Common myeloid progenitor, CD34-positive (primary cell): Measurements from ENCODE around the gene RAD51AP2. TPM values are rescaled to one million over a fixed set of nuclear protein-coding genes. Genes with fewer than 3 reads are reported as not detected.
"Not testable (repeated sequence)": the region's sequence is repeated elsewhere in the genome, so short reads cannot be mapped to it uniquely, and the experiment has no call there.

Experiments
- CTCF ChIA-PET: fragments of 350-600 bp; sonication (Branson Sonifier 250); formaldehyde crosslinking; loops from one replicate; lab custom pipeline; 2021; ENCODE audit warnings: antibody characterized with exemption; lab: Charles Lee
- POLR2A ChIA-PET: fragments of 350-600 bp; sonication (Branson Sonifier 250); formaldehyde crosslinking; loops from one replicate; lab custom pipeline; 2021; ENCODE audit warnings: antibody characterized with exemption; lab: Charles Lee
- DNase-seq, 3 donors: peaks; one replicate each; pipeline versions ENCODE4 v3.0.0 to v3.0.0-alpha.2; 2013
- H3K27ac ChIP-seq, 2 experiments: 1 replicate in 1 of 2; 2 replicates in 1 of 2; pipeline ENCODE4 v1.7.0; 2013; ENCODE audit warnings: inconsistent platforms in 2 of 2, low read length in 2 of 2, mild to moderate bottlenecking in 2 of 2, low read depth in 1 of 2, moderate library complexity in 1 of 2; ENCODE audit not compliant: severe bottlenecking in 2 of 2, insufficient read depth in 1 of 2, poor library complexity in 1 of 2
- H3K27me3 ChIP-seq, 5 experiments: replicated peaks in 2 of 5; 1 replicate in 3 of 5; 2 replicates in 2 of 5; pipeline versions ENCODE4 v1.6.1 to v1.7.0; 2013; ENCODE audit warnings: low read length in 4 of 5, mild to moderate bottlenecking in 2 of 5, moderate library complexity in 2 of 5, inconsistent platforms in 1 of 5; ENCODE audit not compliant: insufficient read depth in 5 of 5, control insufficient read depth in 4 of 5
- H3K36me3 ChIP-seq, 4 experiments: 1 replicate in 2 of 4; 2 replicates in 2 of 4; pipeline versions ENCODE4 v1.6.1 to v1.7.0; 2013; ENCODE audit warnings: low read length in 3 of 4, control low read depth in 1 of 4, mild to moderate bottlenecking in 1 of 4; ENCODE audit not compliant: control insufficient read depth in 4 of 4, insufficient read depth in 4 of 4
- H3K4me1 ChIP-seq, 4 experiments: 1 replicate in 3 of 4; 2 replicates in 1 of 4; pipeline versions ENCODE4 v1.6.1 to v1.7.1; 2013; ENCODE audit warnings: low read length in 3 of 4, mild to moderate bottlenecking in 3 of 4, control low read depth in 1 of 4, inconsistent platforms in 1 of 4, moderate library complexity in 1 of 4; ENCODE audit not compliant: control insufficient read depth in 4 of 4, insufficient read depth in 4 of 4; ENCODE audit errors: control extremely low read depth in 1 of 4
- H3K4me3 ChIP-seq, 7 experiments: 1 replicate in 4 of 7; 2 replicates in 3 of 7; pipeline versions ENCODE4 v1.5.1 to v1.7.0; 2013; ENCODE audit warnings: mild to moderate bottlenecking in 7 of 7, low read length in 6 of 7, moderate library complexity in 6 of 7, inconsistent platforms in 2 of 7, low read depth in 2 of 7, control low read depth in 1 of 7; ENCODE audit not compliant: insufficient read depth in 4 of 7, control insufficient read depth in 1 of 7; ENCODE audit errors: extremely low read depth in 1 of 7
- H3K9me3 ChIP-seq, 5 experiments: 1 replicate in 4 of 5; 2 replicates in 1 of 5; pipeline versions ENCODE4 v1.6.1 to v1.7.1; 2013; ENCODE audit warnings: low read length in 4 of 5, mild to moderate bottlenecking in 2 of 5, inconsistent platforms in 1 of 5, low read depth in 1 of 5, moderate library complexity in 1 of 5; ENCODE audit not compliant: control insufficient read depth in 4 of 5, insufficient read depth in 2 of 5; ENCODE audit errors: control extremely low read depth in 1 of 5
- WGBS: methylation state at CpG from one replicate; pipeline ENCODE4 v1.1.5; 2013; ENCODE audit not compliant: insufficient coverage; 5-methylcytosine and 5-hydroxymethylcytosine counted together
- polyA plus RNA-seq: library from polyadenylated mRNA; unstranded; fragments of 120-200 nt; gene quantifications from one replicate; pipeline ENCODE4 v1.2.1, GENCODE V29; 2013

RAD51AP2 gene
- polyA plus RNA-seq: not detected

- 3% methylated on average over 18 of the region's 38 CpGs for WGBS
- peak in 1 of 3 donors; percentile 23 for DNase-seq
- ChIA-PET POLR2A (no interaction called here), CTCF (no interaction called here)
- Histone ChIP-seq H3K4me3 (peak within 1 kb of the TSS in 3 of 7 experiments; percentile 19 to 52 (median 19)), H3K9me3 (no peaks in the 10 kb centered on the region), H3K27ac (peak within 1 kb of the TSS in 1 of 2 experiments; percentile 5), H3K4me1 (peaks cover 0 to 4% (median 1%) of the 10 kb centered on the region in 4 experiments), H3K27me3 (peaks cover 6 to 56% (median 16%) of the 10 kb centered on the region in 5 experiments), H3K36me3 (no peaks in the 10 kb centered on the region)
These were observed at the start of gene RAD51AP2 for GRCh38 chr2:17518212-17519154. RAD51AP2 (minus strand) TSS chr2:17518440; CDS start chr2:17518415, 25 bp downstream.

GRCh38 chr2:17565726-17566125 lies 47.5 kb upstream of the RAD51AP2 start:
- H3K36me3 ChIP-seq, H3K4me1 ChIP-seq, H3K4me3 ChIP-seq, CTCF ChIA-PET, H3K9me3 ChIP-seq, DNase-seq, H3K27ac ChIP-seq, POLR2A ChIA-PET: not testable (repeated sequence)
- WGBS: 90% methylated on average over 1 of the region's 3 CpGs
- peaks cover 0 to 11% (median 2%) of the 10 kb centered on the region in 5 experiments for H3K27me3 ChIP-seq

GRCh38 chr2:17558878-17559277 lies 40.6 kb upstream of the RAD51AP2 start:
- ChIA-PET CTCF (interaction anchor here (0.9 kb wide), 1 partner anchor 18 kb away, joined by 3 read pairs; no protein-coding TSS in a partner anchor), POLR2A (no interaction called here)
- Histone ChIP-seq H3K27me3 (peaks cover 0 to 17% (median 7%) of the 10 kb centered on the region in 5 experiments), H3K4me3 (no peak overlapping the region), H3K9me3 (no peaks in the 10 kb centered on the region), H3K36me3 (no peaks in the 10 kb centered on the region), H3K4me1 (no peaks in the 10 kb centered on the region), H3K27ac (no peak overlapping the region)
- WGBS: 100% methylated on average over 3 of the region's 3 CpGs
- no peak for DNase-seq

- CTCF ChIA-PET: no interaction called here
These were observed 39.8 kb upstream of the RAD51AP2 start for GRCh38 chr2:17558053-17558452.

GRCh38 chr2:17557596-17557995 lies 39.4 kb upstream of the RAD51AP2 start:
- WGBS: 57% methylated on average over 3 of the region's 5 CpGs
- H3K27me3 ChIP-seq: peaks cover 0 to 14% (median 7%) of the 10 kb centered on the region in 5 experiments
- H3K9me3 ChIP-seq: no peaks in the 10 kb centered on the region
- ChIA-PET POLR2A (no interaction called here), CTCF (no interaction called here)
- no peaks in the 10 kb centered on the region for H3K36me3 ChIP-seq
- no peak for DNase-seq
- H3K27ac ChIP-seq: no peak overlapping the region
- H3K4me1 ChIP-seq: no peaks in the 10 kb centered on the region
- H3K4me3 ChIP-seq: no peak overlapping the region

More at GRCh38 chr2:17558053-17558452, 39.8 kb upstream of the RAD51AP2 start:
- Histone ChIP-seq H3K27me3 (peaks cover 0 to 17% (median 7%) of the 10 kb centered on the region in 5 experiments), H3K9me3 (no peaks in the 10 kb centered on the region), H3K27ac (no peak overlapping the region), H3K4me3 (no peak overlapping the region), H3K4me1 (no peaks in the 10 kb centered on the region), H3K36me3 (no peaks in the 10 kb centered on the region)
- no peak for DNase-seq
- POLR2A ChIA-PET: no interaction called here

GRCh38 chr2:17555150-17555549 lies 36.9 kb upstream of the RAD51AP2 start:
- no peaks in the 10 kb centered on the region for H3K9me3 ChIP-seq
- CTCF ChIA-PET: no interaction called here
- H3K27ac ChIP-seq: no peak overlapping the region
- POLR2A ChIA-PET: no interaction called here
- WGBS: no CpG with 5 or more reads among the region's 1 CpG
- no peaks in the 10 kb centered on the region for H3K4me1 ChIP-seq
- no peak overlapping the region for H3K4me3 ChIP-seq
- DNase-seq: no peak
- H3K27me3 ChIP-seq: peaks cover 0 to 11% (median 7%) of the 10 kb centered on the region in 5 experiments
- no peaks in the 10 kb centered on the region for H3K36me3 ChIP-seq

- DNase-seq: no peak
- H3K9me3 ChIP-seq: no peaks in the 10 kb centered on the region
- POLR2A ChIA-PET: no interaction called here
- WGBS: no CpG with 5 or more reads among the region's 2 CpGs
- peaks cover 4 to 27% (median 7%) of the 10 kb centered on the region in 5 experiments for H3K27me3 ChIP-seq
- H3K27ac ChIP-seq: no peak overlapping the region
- no peak overlapping the region for H3K4me3 ChIP-seq
- CTCF ChIA-PET: no interaction called here
- H3K36me3 ChIP-seq: no peaks in the 10 kb centered on the region
- no peaks in the 10 kb centered on the region for H3K4me1 ChIP-seq
These were observed 32.7 kb upstream of the RAD51AP2 start for GRCh38 chr2:17550907-17551306.
